ENCODE results near the gene MRPS23. TPM values are rescaled to one million over a fixed set of nuclear protein-coding genes. Genes with fewer than 3 reads are reported as not detected.
A peak's percentile ranks its signal among the peaks of the same experiment; 100 is the strongest.

Gene MRPS23
- total and polyA plus RNA-seq, 9 of the 15 experiments (the other 6 are each of a cell fraction or from before 2014, with no cell fraction given) = 59.1 to 298 (median 98.8) TPM

DNA sequence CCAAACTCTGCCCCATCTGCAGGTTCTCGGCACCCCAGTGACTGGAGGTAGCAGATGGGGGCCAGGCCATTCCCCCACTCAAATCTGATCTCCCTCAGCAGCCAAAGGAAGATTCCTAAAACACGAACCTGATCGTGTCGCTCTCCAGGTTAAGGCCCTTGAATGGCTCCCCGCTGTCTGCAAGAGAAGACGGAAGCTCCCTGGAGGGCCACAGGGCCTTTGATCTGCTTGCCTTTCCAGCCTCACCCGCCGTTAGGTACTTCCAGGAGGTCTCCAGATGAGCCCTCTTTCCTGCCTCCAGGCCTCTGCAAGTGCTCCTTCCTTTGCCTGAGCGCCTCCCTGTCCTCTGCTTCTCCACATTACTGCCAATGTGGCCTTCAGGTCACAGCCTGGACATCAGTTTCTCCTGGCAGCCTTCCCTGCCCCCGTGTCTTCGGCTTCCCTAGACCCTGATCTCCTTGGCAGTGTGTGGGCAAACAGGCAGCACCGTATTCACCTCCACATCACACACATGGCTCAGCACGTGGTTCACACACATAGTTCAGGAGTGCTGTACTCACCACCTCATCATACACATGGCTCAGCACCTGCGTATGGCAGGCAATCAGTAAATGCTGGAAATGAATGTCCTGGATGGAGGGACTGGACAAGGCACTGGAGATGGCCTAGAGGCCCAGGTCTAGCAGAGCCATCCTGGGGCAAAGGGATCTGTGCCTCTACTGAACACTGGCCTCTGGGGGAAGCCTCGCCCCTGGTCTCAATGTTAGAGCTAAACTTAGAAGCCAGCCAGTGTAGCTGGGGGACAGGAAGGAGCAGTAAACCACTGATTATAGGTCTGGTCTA lies 26.4 kb upstream of the MRPS23 start:
- intact Hi-C loops (cut with micrococcal nuclease) = no loop called here
- no peak for TF ChIP-seq FOXA3 (CRISPR knock-in tag; conservative IDR thresholded peaks at IDR 0.05 in 1 of 2, IDR thresholded peaks at IDR 0.05 in 1 of 2)
- TF ChIP-seq, protein P1, sequence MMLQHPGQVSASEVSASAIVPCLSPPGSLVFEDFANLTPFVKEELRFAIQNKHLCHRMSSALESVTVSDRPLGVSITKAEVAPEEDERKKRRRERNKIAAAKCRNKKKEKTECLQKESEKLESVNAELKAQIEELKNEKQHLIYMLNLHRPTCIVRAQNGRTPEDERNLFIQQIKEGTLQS (IDR thresholded peaks at IDR 0.05) = no peak
- TF ChIP-seq, protein P1 (CRISPR knock-in tag; conservative IDR thresholded peaks at IDR 0.05) = no peak
- TF ChIP-seq NFE2L1 (tag; IDR thresholded peaks at IDR 0.05; ENCODE audit: borderline replicate concordance, low read depth) = no peak
- TF ChIP-seq CHD2 (IDR thresholded peaks at IDR 0.05; ENCODE audit: low read depth, low read length) = no peak
- TF ChIP-seq, protein P2, sequence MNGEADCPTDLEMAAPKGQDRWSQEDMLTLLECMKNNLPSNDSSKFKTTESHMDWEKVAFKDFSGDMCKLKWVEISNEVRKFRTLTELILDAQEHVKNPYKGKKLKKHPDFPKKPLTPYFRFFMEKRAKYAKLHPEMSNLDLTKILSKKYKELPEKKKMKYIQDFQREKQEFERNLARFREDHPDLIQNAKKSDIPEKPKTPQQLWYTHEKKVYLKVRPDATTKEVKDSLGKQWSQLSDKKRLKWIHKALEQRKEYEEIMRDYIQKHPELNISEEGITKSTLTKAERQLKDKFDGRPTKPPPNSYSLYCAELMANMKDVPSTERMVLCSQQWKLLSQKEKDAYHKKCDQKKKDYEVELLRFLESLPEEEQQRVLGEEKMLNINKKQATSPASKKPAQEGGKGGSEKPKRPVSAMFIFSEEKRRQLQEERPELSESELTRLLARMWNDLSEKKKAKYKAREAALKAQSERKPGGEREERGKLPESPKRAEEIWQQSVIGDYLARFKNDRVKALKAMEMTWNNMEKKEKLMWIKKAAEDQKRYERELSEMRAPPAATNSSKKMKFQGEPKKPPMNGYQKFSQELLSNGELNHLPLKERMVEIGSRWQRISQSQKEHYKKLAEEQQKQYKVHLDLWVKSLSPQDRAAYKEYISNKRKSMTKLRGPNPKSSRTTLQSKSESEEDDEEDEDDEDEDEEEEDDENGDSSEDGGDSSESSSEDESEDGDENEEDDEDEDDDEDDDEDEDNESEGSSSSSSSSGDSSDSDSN (IDR thresholded peaks at IDR 0.05; ENCODE audit: borderline replicate concordance in 1 of 2, low read depth in 2 of 2, low read length in 2 of 2) = no peak
- no peak for TF ChIP-seq MAFG (tag; conservative IDR thresholded peaks at IDR 0.05)
- TF ChIP-seq PRPF4 (IDR thresholded peaks at IDR 0.05; ENCODE audit: insufficient read depth, low read depth, low read length, poor library complexity, severe bottlenecking) = no peak
- no peak for TF ChIP-seq SIX5 (IDR thresholded peaks at IDR 0.05; ENCODE audit: borderline replicate concordance in 1 of 2, insufficient read depth in 1 of 2, low read depth in 1 of 2, low read length in 2 of 2)
- TF ChIP-seq ZNF696 (CRISPR knock-in tag; conservative IDR thresholded peaks at IDR 0.05) = no peak
- TF ChIP-seq, protein P3, sequence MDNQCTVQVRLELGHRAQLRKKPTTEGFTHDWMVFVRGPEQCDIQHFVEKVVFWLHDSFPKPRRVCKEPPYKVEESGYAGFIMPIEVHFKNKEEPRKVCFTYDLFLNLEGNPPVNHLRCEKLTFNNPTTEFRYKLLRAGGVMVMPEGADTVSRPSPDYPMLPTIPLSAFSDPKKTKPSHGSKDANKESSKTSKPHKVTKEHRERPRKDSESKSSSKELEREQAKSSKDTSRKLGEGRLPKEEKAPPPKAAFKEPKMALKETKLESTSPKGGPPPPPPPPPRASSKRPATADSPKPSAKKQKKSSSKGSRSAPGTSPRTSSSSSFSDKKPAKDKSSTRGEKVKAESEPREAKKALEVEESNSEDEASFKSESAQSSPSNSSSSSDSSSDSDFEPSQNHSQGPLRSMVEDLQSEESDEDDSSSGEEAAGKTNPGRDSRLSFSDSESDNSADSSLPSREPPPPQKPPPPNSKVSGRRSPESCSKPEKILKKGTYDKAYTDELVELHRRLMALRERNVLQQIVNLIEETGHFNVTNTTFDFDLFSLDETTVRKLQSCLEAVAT (IDR thresholded peaks at IDR 0.05) = no peak
- TF ChIP-seq ZBTB43 (CRISPR knock-in tag; IDR thresholded peaks at IDR 0.05) = no peak
- no peak for TF ChIP-seq ZNF695 (CRISPR knock-in tag; IDR thresholded peaks at IDR 0.05)
- H3K36me3 ChIP-seq (ENCODE audit: control insufficient read depth, insufficient read depth, low read length) = no peaks in the 10 kb centered on the region
- H3K9me1 ChIP-seq (ENCODE audit: control insufficient read depth, insufficient read depth, low read length) = no peaks in the 10 kb centered on the region
- BruUV-seq (replicated peaks) = no TSS peak
- no peak overlapping the region for H2AFZ ChIP-seq (ENCODE audit: low read depth, low read length)
- FAIRE-seq (peak; percentile 40), ATAC-seq (no peak), DNase-seq (ENCODE audit: extremely low read depth in 1 of 4, low spot score in 3 of 4) (no peak)
- no peak overlapping the region for H3K27ac ChIP-seq (ENCODE audit: extremely low read depth, low read depth, low read length)
- no peaks in the 10 kb centered on the region for H4K20me1 ChIP-seq (replicated peaks; ENCODE audit: control insufficient read depth, insufficient read depth, low read length)
- ChIA-PET CTCF (ENCODE audit: low intra/inter-chr PET ratio) (no interaction called here), POLR2A (interaction anchor here (0.6 to 1.4 kb wide), 3 partner anchors 11 to 123 kb away, joined by 3 to 4 read pairs (median 3); no protein-coding TSS in a partner anchor)
- no peaks in the 10 kb centered on the region for H3K79me2 ChIP-seq (ENCODE audit: control insufficient read depth, insufficient read depth, low read length)
- no peaks in the 10 kb centered on the region for H3K9me3 ChIP-seq (replicated peaks; ENCODE audit: control insufficient read depth, insufficient read depth, low read depth, low read length)
- 49% methylated on average over 14 of the region's 15 CpGs for WGBS (ENCODE audit: insufficient coverage, low coverage, missing lambda C conversion rate)
- H3K4me2 ChIP-seq (ENCODE audit: insufficient read depth, low read length) = no peak overlapping the region
- H3K4me1 ChIP-seq (replicated peaks in 1 of 2; ENCODE audit: control insufficient read depth in 2 of 2, insufficient read depth in 2 of 2, low read length in 2 of 2) = peaks cover 0 to 14% of the 10 kb centered on the region in 2 experiments; a peak in 2 of 5 replicates
- 0 out of 4 replicates have a peak overlapping the region, but pooled peaks of 1 of the 2 experiments have one; percentile 48 for H3K9ac ChIP-seq (ENCODE audit: insufficient read depth in 1 of 2, low read depth in 2 of 2, low read length in 2 of 2)
- H3K4me3 ChIP-seq = no peak overlapping the region
- in situ Hi-C loops (cut with MboI) = no loop called here
- H3K27me3 ChIP-seq (ENCODE audit: control insufficient read depth in 2 of 2, insufficient read depth in 2 of 2, low read length in 2 of 2) = peaks cover 12 to 38% of the 10 kb centered on the region in 2 experiments

Measured in K562 (cell line).